Endothelial cell of umbilical vein (primary cell): ENCODE data around the gene CKB. TPM values are rescaled to one million over a fixed set of nuclear protein-coding genes. Genes with fewer than 3 reads are reported as not detected.

Source experiments
- BruUV-seq: library from RNA; stranded (reverse); fragments of 400-500 nt; replicated peaks from 2 replicates; lab custom pipeline; 2021; lab: Mats Ljungman, UMichigan
- CTCF ChIA-PET: fragments of 300-600, 350-600 bp; sonication (Branson Sonifier 250); formaldehyde crosslinking; loops from one replicate; lab custom pipeline; 2021; ENCODE audit warnings: antibody characterized with exemption, inconsistent platforms; lab: Charles Lee
- POLR2A ChIA-PET: fragments of 300-600, 350-600 bp; sonication (Branson Sonifier 250); formaldehyde crosslinking; loops from one replicate; lab custom pipeline; 2021; ENCODE audit warnings: antibody characterized with exemption, inconsistent platforms; lab: Charles Lee
- DNase-seq: peaks from one replicate; pipeline ENCODE4 v3.0.0-alpha.2; 2011; ENCODE audit warnings: low read depth, low spot score
- FAIRE-seq: peaks from 2 replicates; lab custom pipeline; 2011; peaks lifted over from hg19 to GRCh38; lab: Jason Lieb, UNC
- H2AFZ ChIP-seq: 2 replicates; pipeline ENCODE4 v1.6.0; 2012; ENCODE audit warnings: low read depth, low read length, control low read depth, inconsistent platforms
- H3K27ac ChIP-seq: 2 replicates; pipeline ENCODE4 v1.5.1; 2011; ENCODE audit warnings: low read depth, mild to moderate bottlenecking, control low read depth, low read length, moderate library complexity; ENCODE audit not compliant: insufficient read depth
- H3K27me3 ChIP-seq, 2 experiments: 2 replicates each; pipeline versions ENCODE4 v1.6.0 to v1.6.1; 2011; ENCODE audit warnings: low read length in 2 of 2, mixed read lengths in 1 of 2; ENCODE audit not compliant: control insufficient read depth in 2 of 2, insufficient read depth in 2 of 2
- H3K36me3 ChIP-seq, 2 experiments: 2 replicates in 1 of 2; 3 replicates in 1 of 2; pipeline ENCODE4 v1.5.1; 2011; ENCODE audit warnings: low read length in 2 of 2, mild to moderate bottlenecking in 1 of 2, moderate library complexity in 1 of 2; ENCODE audit not compliant: control insufficient read depth in 2 of 2, insufficient read depth in 2 of 2; ENCODE audit errors: extremely low read depth in 1 of 2
- H3K4me1 ChIP-seq: 3 replicates; pipeline ENCODE4 v1.5.1; 2011; ENCODE audit warnings: mild to moderate bottlenecking, low read length; ENCODE audit not compliant: control insufficient read depth, insufficient read depth; ENCODE audit errors: extremely low read depth
- H3K4me2 ChIP-seq: 2 replicates; pipeline ENCODE4 v1.6.1; 2011; ENCODE audit warnings: low read length, control low read depth, mixed read lengths; ENCODE audit not compliant: insufficient read depth
- H3K4me3 ChIP-seq, 3 experiments: fragments of 200-600 bp in 1 of 3; sonication (generic), shearing (Covaris generic) in 1 of 3; replicated peaks in 1 of 3; 2 replicates each; pipeline ENCODE4 v1.5.1; 2011 to 2016; ENCODE audit warnings: control low read depth in 3 of 3, low read length in 3 of 3, mild to moderate bottlenecking in 2 of 3, inconsistent platforms in 1 of 3, low read depth in 1 of 3, moderate library complexity in 1 of 3; ENCODE audit not compliant: insufficient read depth in 1 of 3
- H3K79me2 ChIP-seq: 2 replicates; pipeline ENCODE4 v1.6.0; 2012; ENCODE audit warnings: low read length, inconsistent platforms; ENCODE audit not compliant: control insufficient read depth, insufficient read depth
- H3K9ac ChIP-seq: replicated peaks from 2 replicates; pipeline ENCODE3; 2011; ENCODE audit warnings: low read length, control low read depth; ENCODE audit not compliant: insufficient read depth; ENCODE audit errors: extremely low read depth
- H3K9me1 ChIP-seq: replicated peaks from 3 replicates; pipeline ENCODE4 v1.6.0; 2011; ENCODE audit warnings: mild to moderate bottlenecking, low read length; ENCODE audit not compliant: control insufficient read depth, insufficient read depth; ENCODE audit errors: extremely low read depth
- H3K9me3 ChIP-seq: replicated peaks from 2 replicates; pipeline ENCODE4 v1.5.1; 2012; ENCODE audit warnings: low read length, inconsistent platforms; ENCODE audit not compliant: control insufficient read depth, insufficient read depth
- H4K20me1 ChIP-seq: replicated peaks from 2 replicates; pipeline ENCODE3; 2011; ENCODE audit warnings: mild to moderate bottlenecking, low read length; ENCODE audit not compliant: control insufficient read depth, insufficient read depth; ENCODE audit errors: extremely low read depth
- EZH2 ChIP-seq: IDR thresholded peaks from 2 replicates; pipeline ENCODE4 v1.6.1; 2012; ENCODE audit warnings: borderline replicate concordance, low read depth, mild to moderate bottlenecking, moderate library complexity, low read length, inconsistent platforms; ENCODE audit not compliant: severe bottlenecking
- GATA2 ChIP-seq: IDR thresholded peaks from 2 replicates; pipeline ENCODE4 v1.7.0; 2011; ENCODE audit warnings: low read depth, mild to moderate bottlenecking, moderate library complexity, mixed read lengths, low read length; ENCODE audit not compliant: insufficient read length, insufficient read depth
- JUN ChIP-seq: IDR thresholded peaks from 2 replicates; pipeline ENCODE4 v1.6.1; 2011; ENCODE audit warnings: borderline replicate concordance, low read depth; ENCODE audit not compliant: insufficient read length, insufficient read depth
- POLR2A ChIP-seq: IDR thresholded peaks from 2 replicates; pipeline ENCODE4 v1.6.1; 2012; ENCODE audit warnings: low read depth, mild to moderate bottlenecking, control low read depth, low read length
- dilution Hi-C: fragments of 300-500 bp; cut with MboI; formaldehyde crosslinking; loops from one replicate; pipeline ENCODE4 v1.15.0; 2019; ENCODE audit warnings: low sequenced_read_pairs; ENCODE audit not compliant: extremely low pct_ligation_motif_present
- intact Hi-C: fragments of 100-400 bp; cut with micrococcal nuclease; formaldehyde crosslinking; loops from one replicate; pipeline ENCODE4 v1.10.0; 2022
- polyA plus RNA-seq, 4 experiments: library from polyadenylated mRNA; depleted of rRNA in 3 of 4; stranded (reverse) in 3 of 4; unstranded in 1 of 4; fragments of >200 nt; gene quantifications; 2 replicates each; pipeline versions ENCODE4 v1.2.1 to v1.2.3, GENCODE V29; 2011 to 2012; ENCODE audit warnings: missing spikeins in 1 of 4
- total RNA-seq: library from RNA; stranded (reverse); gene quantifications from 2 replicates; pipeline ENCODE4 v1.2.3, GENCODE V29; 2021
- TF ChIP-seq, protein P1 (sequence below): IDR thresholded peaks from 2 replicates; pipeline ENCODE4 v1.6.1; 2011; ENCODE audit not compliant: insufficient read depth, insufficient read length
- TF ChIP-seq, protein P2 (sequence below), 2 donors: IDR thresholded peaks; 1 replicate in 1 of 2; 2 replicates in 1 of 2; pipeline ENCODE4 v1.5.1; 2011; ENCODE audit warnings: low read length in 2 of 2, mild to moderate bottlenecking in 2 of 2, moderate library complexity in 2 of 2, control low read depth in 1 of 2, inconsistent platforms in 1 of 2, low read depth in 1 of 2; ENCODE audit not compliant: insufficient read depth in 1 of 2; ENCODE audit errors: extremely low read depth in 1 of 2

The CKB gene
- total and polyA plus RNA-seq, 2 donors (not counting 3 experiments of a cell fraction or from before 2014, with no cell fraction given), result 4.0 to 6.9 TPM

DNA sequence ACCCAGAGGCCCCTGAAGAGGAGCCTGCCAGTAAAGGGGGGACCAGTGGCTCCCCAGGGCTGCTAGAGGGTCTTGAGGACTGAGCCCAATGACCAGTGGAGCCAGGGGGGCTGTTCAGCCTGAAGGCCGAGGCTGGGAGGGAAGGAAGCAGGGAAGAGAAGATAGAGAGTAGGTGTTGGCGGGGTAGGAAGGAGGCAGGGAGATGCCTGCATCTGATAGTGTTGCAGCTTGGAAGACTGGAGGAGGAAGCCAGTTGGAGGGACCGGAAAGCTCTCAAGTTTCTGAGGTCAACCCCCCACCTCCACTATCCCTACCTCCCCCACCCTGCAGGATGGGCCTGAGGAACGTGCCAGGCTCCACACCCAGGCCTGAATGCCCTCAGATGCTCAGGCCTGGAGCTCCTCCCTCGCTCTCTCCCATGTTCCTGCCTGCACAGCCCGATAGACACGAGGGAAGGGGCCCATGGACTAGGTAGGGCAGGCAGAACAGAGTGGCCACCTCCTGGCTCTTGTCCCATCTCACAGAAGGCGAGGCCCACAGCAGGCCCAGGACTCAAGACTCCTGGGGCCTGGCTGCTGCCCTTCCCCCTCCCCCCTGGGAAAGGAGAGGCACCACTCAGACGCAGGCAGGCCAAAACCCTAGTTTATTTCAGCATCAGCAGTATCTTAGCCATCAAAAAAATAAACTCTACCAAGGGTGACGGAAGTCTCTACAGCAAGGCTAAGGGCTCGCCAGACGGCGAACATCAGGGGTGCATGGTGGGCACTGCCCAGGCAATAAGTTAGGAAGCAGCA lies 3.4 kb downstream of the CKB start:
- DNase-seq (no peak), FAIRE-seq (peak; percentile 8)
- dilution Hi-C loops (no loop called here), intact Hi-C loops (no loop called here)
- ChIA-PET POLR2A (interaction anchor here (0.6 kb wide), 1 partner anchor 29 kb away, joined by 3 read pairs; no protein-coding TSS in a partner anchor), CTCF (interaction anchor here (0.7 to 8.0 kb wide), 18 partner anchors 9 to 462 kb away, joined by 3 to 209 read pairs (median 6); partner anchors contain the start of genes BAG5, COA8 and TRMT61A)
- peaks cover 17 to 32% of the 10 kb centered on the region in 2 experiments for H3K27me3 ChIP-seq
- H4K20me1 ChIP-seq, result no peaks in the 10 kb centered on the region
- H2AFZ ChIP-seq, result no peak overlapping the region
- no peak overlapping the region for H3K4me3 ChIP-seq
- H3K36me3 ChIP-seq, result no peaks in the 10 kb centered on the region
- H3K79me2 ChIP-seq, result no peaks in the 10 kb centered on the region
- H3K9ac ChIP-seq, result no peak overlapping the region
- no TSS peak for BruUV-seq
- peaks cover 14% of the 10 kb centered on the region for H3K4me1 ChIP-seq
- H3K9me1 ChIP-seq, result no peaks in the 10 kb centered on the region
- TF ChIP-seq GATA2 (peak; percentile 48), EZH2 (no peak)
- no peak overlapping the region for H3K4me2 ChIP-seq
- H3K9me3 ChIP-seq, result no peaks in the 10 kb centered on the region
- no peak overlapping the region for H3K27ac ChIP-seq

DNA sequence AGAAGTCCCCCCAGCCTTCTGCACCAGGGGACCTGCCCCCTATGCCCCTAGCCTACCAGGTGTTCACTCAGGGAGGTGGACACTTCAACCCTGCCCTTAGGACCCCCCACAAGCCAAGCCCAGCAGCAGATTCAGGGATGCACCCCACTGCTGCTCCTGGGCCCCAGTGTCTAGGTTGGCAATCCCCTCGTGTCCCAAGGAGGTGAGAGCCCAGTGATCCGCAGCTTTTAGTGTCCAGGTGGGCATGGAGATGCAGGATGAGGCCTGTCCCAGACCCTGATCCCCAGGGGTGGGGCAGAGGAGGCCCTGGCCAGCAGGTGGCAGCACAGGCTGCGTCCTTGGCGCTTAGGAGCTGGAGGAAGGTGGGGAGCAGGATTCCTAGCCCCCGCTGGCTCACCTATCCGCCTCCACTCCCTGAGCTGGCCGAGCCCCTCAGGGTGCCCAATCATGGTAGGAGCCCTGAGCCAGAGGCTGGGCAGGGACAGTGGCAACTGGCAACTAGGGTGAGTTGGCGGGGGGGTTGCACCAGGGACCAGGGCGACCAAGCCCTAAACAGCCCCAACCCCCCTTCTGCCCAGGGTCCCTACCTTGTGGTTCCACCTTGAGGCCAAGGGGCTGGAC lies 4.1 kb downstream of the CKB start:
- no TSS peak for BruUV-seq
- intact Hi-C loops (loop anchor here (1.0 kb wide), 1 partner anchor 28 kb away; no protein-coding TSS in a partner anchor), dilution Hi-C loops (no loop called here)
- Histone ChIP-seq H4K20me1 (no peaks in the 10 kb centered on the region), H3K4me2 (no peak overlapping the region), H3K9me3 (no peaks in the 10 kb centered on the region), H3K9me1 (no peaks in the 10 kb centered on the region), H3K27ac (no peak overlapping the region), H3K4me1 (peaks cover 14% of the 10 kb centered on the region), H3K4me3 (no peak overlapping the region), H2AFZ (no peak overlapping the region), H3K27me3 (peaks cover 10 to 25% of the 10 kb centered on the region in 2 experiments), H3K36me3 (no peaks in the 10 kb centered on the region), H3K79me2 (no peaks in the 10 kb centered on the region), H3K9ac (no peak overlapping the region)
- FAIRE-seq (peak; percentile 48), DNase-seq (peak; percentile 32)
- TF ChIP-seq, protein P1, sequence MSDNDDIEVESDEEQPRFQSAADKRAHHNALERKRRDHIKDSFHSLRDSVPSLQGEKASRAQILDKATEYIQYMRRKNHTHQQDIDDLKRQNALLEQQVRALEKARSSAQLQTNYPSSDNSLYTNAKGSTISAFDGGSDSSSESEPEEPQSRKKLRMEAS, result no peak
- TF ChIP-seq GATA2 (no peak), EZH2 (no peak), POLR2A (no peak), JUN (no peak)
- TF ChIP-seq, protein P2, sequence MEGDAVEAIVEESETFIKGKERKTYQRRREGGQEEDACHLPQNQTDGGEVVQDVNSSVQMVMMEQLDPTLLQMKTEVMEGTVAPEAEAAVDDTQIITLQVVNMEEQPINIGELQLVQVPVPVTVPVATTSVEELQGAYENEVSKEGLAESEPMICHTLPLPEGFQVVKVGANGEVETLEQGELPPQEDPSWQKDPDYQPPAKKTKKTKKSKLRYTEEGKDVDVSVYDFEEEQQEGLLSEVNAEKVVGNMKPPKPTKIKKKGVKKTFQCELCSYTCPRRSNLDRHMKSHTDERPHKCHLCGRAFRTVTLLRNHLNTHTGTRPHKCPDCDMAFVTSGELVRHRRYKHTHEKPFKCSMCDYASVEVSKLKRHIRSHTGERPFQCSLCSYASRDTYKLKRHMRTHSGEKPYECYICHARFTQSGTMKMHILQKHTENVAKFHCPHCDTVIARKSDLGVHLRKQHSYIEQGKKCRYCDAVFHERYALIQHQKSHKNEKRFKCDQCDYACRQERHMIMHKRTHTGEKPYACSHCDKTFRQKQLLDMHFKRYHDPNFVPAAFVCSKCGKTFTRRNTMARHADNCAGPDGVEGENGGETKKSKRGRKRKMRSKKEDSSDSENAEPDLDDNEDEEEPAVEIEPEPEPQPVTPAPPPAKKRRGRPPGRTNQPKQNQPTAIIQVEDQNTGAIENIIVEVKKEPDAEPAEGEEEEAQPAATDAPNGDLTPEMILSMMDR (IDR thresholded peaks at IDR 0.05; ENCODE audit: extremely low read depth in 1 of 2, insufficient read depth in 1 of 2, low read depth in 1 of 2, low read length in 2 of 2), result peak; percentile 93 to 95
- ChIA-PET POLR2A (interaction anchor here (0.6 kb wide), 1 partner anchor 29 kb away, joined by 3 read pairs; no protein-coding TSS in a partner anchor), CTCF (interaction anchor here (0.7 to 8.0 kb wide), 18 partner anchors 8 to 463 kb away, joined by 3 to 209 read pairs (median 6); partner anchors contain the start of genes BAG5, COA8 and TRMT61A)
